ENCODE measurements around the gene PDYN.

Gene PDYN

GRCh38 chr20:1959156-1959555, 34.7 kb downstream of the PDYN start:
- POLR2A ChIA-PET, result no interaction called here
- CTCF ChIA-PET, result no interaction called here
- DNase-seq (ENCODE audit: extremely low spot score), result no peak
- no peak for TF ChIP-seq CTCF (IDR thresholded peaks at IDR 0.05; ENCODE audit: control extremely low read depth, extremely low read depth, low read depth, missing control alignments)

GRCh38 chr20:1958426-1958825, 35.4 kb downstream of the PDYN start:
- DNase-seq (ENCODE audit: extremely low spot score), result no peak
- POLR2A ChIA-PET, result no interaction called here
- no peak for TF ChIP-seq CTCF (IDR thresholded peaks at IDR 0.05; ENCODE audit: control extremely low read depth, extremely low read depth, low read depth, missing control alignments)
- CTCF ChIA-PET, result no interaction called here

GRCh38 chr20:1955217-1955616, 38.6 kb downstream of the PDYN start:
- POLR2A ChIA-PET, result interaction anchor here (0.6 kb wide), 1 partner anchor 689 kb away, joined by 5 read pairs; no protein-coding TSS in a partner anchor
- no peak for TF ChIP-seq CTCF (IDR thresholded peaks at IDR 0.05; ENCODE audit: control extremely low read depth, extremely low read depth, low read depth, missing control alignments)
- CTCF ChIA-PET, result interaction anchor here (0.8 to 2.7 kb wide), 2 partner anchors 10 to 178 kb away, joined by 3 to 20 read pairs; no protein-coding TSS in a partner anchor
- no peak for DNase-seq (ENCODE audit: extremely low spot score)

- ChIA-PET POLR2A (no interaction called here), CTCF (interaction anchor here (0.9 to 2.0 kb wide), 2 partner anchors 10 to 12 kb away, joined by 3 to 8 read pairs; no protein-coding TSS in a partner anchor)
- no peak for TF ChIP-seq CTCF (IDR thresholded peaks at IDR 0.05; ENCODE audit: control extremely low read depth, extremely low read depth, low read depth, missing control alignments)
- DNase-seq (ENCODE audit: extremely low spot score), result no peak
Observed at GRCh38 chr20:1953621-1954020, 40.2 kb downstream of the PDYN start.

DNA sequence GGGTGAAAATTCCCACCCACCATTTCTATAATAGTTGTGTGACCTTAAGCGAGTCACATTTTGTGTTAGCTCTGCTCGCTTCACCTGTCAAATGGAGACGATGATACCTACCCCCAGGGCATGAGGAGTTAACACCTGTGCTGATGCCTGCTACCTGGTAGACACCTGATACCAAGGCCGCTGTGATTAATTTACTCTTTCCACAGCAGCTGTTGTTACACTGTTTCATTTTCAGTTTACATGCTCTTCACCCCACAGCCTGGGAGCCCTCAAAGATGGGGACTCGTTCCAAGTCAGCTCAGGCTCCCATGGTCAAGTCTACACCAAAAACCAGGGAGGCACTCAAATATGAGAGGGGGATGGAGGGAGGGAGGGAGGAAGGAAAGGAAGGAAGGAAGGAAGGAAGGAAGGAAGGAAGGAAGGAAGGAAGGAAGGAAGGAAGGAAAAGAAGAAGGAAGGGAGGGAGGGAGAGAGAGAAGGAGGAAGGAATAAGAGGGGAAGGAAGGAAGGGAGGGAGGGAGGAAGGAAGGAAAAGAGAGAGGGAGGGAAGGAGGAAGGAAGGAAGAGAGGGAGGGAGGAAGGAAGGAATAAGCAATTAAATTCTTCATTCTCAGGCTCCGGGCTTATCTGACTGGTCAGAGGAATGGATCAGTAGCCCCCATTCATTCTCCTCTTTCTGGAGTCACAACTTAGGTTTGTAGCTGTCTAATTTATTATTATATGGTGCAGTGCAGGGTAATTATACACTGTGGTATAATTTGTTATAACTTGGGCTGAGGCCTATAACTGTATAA, 40.9 kb downstream of the PDYN start:
- ChIA-PET POLR2A (interaction anchor here (0.5 to 0.6 kb wide), 2 partner anchors 14 to 57 kb away, joined by 5 to 6 read pairs; no protein-coding TSS in a partner anchor), CTCF (interaction anchor here (1.5 to 2.0 kb wide), 3 partner anchors 12 to 221 kb away, joined by 4 to 8 read pairs (median 4); no protein-coding TSS in a partner anchor)
- TF ChIP-seq CTCF (IDR thresholded peaks at IDR 0.05; ENCODE audit: control extremely low read depth, extremely low read depth, low read depth, missing control alignments), result no peak
- DNase-seq (ENCODE audit: extremely low spot score), result peak; percentile 36

DNA sequence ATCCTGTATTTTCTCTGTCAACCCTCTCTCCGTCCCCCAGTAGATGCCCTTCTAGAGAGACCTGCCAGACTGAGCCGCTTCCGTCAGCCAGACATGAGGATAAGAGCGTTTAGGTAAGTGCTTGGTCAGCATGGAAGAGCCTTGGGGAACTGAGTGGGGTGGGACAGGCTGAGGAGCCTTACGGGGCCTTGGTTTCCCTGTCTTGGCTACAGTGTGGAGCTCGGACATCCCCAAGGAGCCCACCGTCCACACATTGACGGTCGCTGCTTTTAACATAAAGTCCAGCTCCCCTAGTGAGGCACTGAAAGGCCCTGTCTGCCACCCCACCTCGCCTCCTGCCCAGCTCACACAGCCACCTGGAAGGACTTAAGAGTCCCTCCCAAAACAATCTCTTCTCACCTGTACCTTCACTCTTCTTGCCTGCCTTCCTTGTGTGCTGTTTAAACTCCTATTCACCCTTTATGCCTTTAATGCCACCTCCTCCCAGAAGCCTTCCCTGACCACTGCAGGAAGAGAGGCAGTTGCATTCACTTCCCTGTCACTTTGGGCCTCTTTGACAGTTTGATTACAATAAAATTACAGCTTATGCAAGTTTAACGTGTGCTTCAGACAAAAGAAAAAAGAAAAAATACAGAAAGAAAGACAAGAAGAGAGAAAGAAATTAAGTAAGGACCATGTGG, 42.3 kb downstream of the PDYN start:
- TF ChIP-seq CTCF (IDR thresholded peaks at IDR 0.05; ENCODE audit: control extremely low read depth, extremely low read depth, low read depth, missing control alignments), result no peak
- DNase-seq (ENCODE audit: extremely low spot score), result no peak
- CTCF ChIA-PET, result interaction anchor here (0.6 to 2.0 kb wide), 4 partner anchors 14 to 222 kb away, joined by 3 to 8 read pairs (median 4); no protein-coding TSS in a partner anchor
- POLR2A ChIA-PET, result no interaction called here
